Measurements from ENCODE around the gene MUC16. TPM values are rescaled to one million over a fixed set of nuclear protein-coding genes. Genes with fewer than 3 reads are reported as not detected.

The MUC16 gene
- total and polyA plus RNA-seq, 2 donors (not counting 1 experiment from before 2014, with no cell fraction given): 0.91 to 1.1 TPM

GRCh38 chr19:8965887-8966286 lies 44.3 kb downstream of the MUC16 start:
- Histone ChIP-seq H3K9me3 (ENCODE audit: control extremely low read depth in 1 of 3, control insufficient read depth in 2 of 3, insufficient read depth in 1 of 3, low read length in 2 of 3) (peaks cover 0 to 16% (median 0%) of the 10 kb centered on the region in 3 donors), H3K27me3 (replicated peaks in 1 of 4; ENCODE audit: control extremely low read depth in 1 of 4, control insufficient read depth in 3 of 4, insufficient read depth in 4 of 4, low read length in 3 of 4) (peaks cover 0 to 2% (median 0%) of the 10 kb centered on the region in 4 experiments), H3K79me2 (ENCODE audit: control insufficient read depth, insufficient read depth, low read length) (no peaks in the 10 kb centered on the region), H2AFZ (ENCODE audit: insufficient read depth, low read depth, low read length, poor library complexity, severe bottlenecking) (no peak overlapping the region), H3K4me1 (ENCODE audit: control insufficient read depth in 2 of 2, insufficient read depth in 2 of 2, low read length in 2 of 2) (no peaks in the 10 kb centered on the region), H3K27ac (ENCODE audit: low read length in 2 of 2) (no peak overlapping the region), H3K4me2 (replicated peaks; ENCODE audit: low read depth, low read length, poor library complexity, severe bottlenecking) (no peak overlapping the region), H3K4me3 (ENCODE audit: control extremely low read depth in 1 of 5, extremely low read depth in 1 of 5, insufficient read depth in 1 of 5, low read depth in 2 of 5, low read length in 4 of 5) (no peak overlapping the region), H3K36me3 (replicated peaks in 1 of 2; ENCODE audit: control extremely low read depth in 1 of 2, control insufficient read depth in 1 of 2, extremely low read depth in 1 of 2, insufficient read depth in 2 of 2, low read length in 1 of 2) (no peaks in the 10 kb centered on the region), H3K9ac (ENCODE audit: low read length) (no peak overlapping the region), H4K20me1 (ENCODE audit: control insufficient read depth, insufficient read depth, low read length, poor library complexity, severe bottlenecking) (no peaks in the 10 kb centered on the region)
- Mint-ChIP-seq H3K9me3 (ENCODE audit: insufficient read depth) (no peaks in the 10 kb centered on the region), H3K4me3 (no peak overlapping the region), H3K4me1 (no peaks in the 10 kb centered on the region), H3K27me3 (peaks cover 8% of the 10 kb centered on the region), H3K27ac (no peak overlapping the region)
- 76% methylated on average over 4 of the region's 4 CpGs for WGBS (ENCODE audit: insufficient coverage)
- ChIA-PET CTCF (no interaction called here), POLR2A (no interaction called here)
- intact Hi-C loops (cut with micrococcal nuclease): no loop called here
- ATAC-seq (ENCODE audit: low read depth) (no peak), DNase-seq (no peak)
- TF ChIP-seq CTCF (IDR thresholded peaks at IDR 0.05) (no peak), EZH2 (IDR thresholded peaks at IDR 0.05; ENCODE audit: borderline replicate concordance, insufficient read depth, low read depth, low read length, poor library complexity, severe bottlenecking) (no peak)

Other genes starting within 250 kb of the MUC16 start
- 29.8 and 35.7 TPM in 2 replicates for gene ZNF558, start 178.1 kb downstream of the MUC16 start, total RNA-seq
- 28.8 and 38.4 TPM in 2 replicates for gene ZNF558, start 178.1 kb downstream of the MUC16 start, polyA plus RNA-seq
- gene MBD3L1, start 178.0 kb downstream of the MUC16 start, total RNA-seq: not detected in 2 replicates
- gene MBD3L1, start 178.0 kb downstream of the MUC16 start, polyA plus RNA-seq: not detected in 2 replicates
- not detected in 2 replicates for gene OR1M1, start 76.7 kb upstream of the MUC16 start, total RNA-seq
- gene OR1M1, start 76.7 kb upstream of the MUC16 start, polyA plus RNA-seq: not detected in 2 replicates
- not detected in 2 replicates for gene OR7G2, start 97.1 kb upstream of the MUC16 start, total RNA-seq
- not detected in 2 replicates for gene OR7G2, start 97.1 kb upstream of the MUC16 start, polyA plus RNA-seq
- not detected in 2 replicates for gene OR7G1, start 105.4 kb upstream of the MUC16 start, total RNA-seq
- gene OR7G1, start 105.4 kb upstream of the MUC16 start, polyA plus RNA-seq: not detected in 2 replicates
- gene OR7G3, start 116.5 kb upstream of the MUC16 start, total RNA-seq: not detected in 2 replicates
- gene OR7G3, start 116.5 kb upstream of the MUC16 start, polyA plus RNA-seq: not detected in 2 replicates
- 60.6 and 65.2 TPM in 2 replicates for gene ZNF317, start 130.0 kb upstream of the MUC16 start, total RNA-seq
- gene ZNF317, start 130.0 kb upstream of the MUC16 start, polyA plus RNA-seq: 31.6 and 43.3 TPM in 2 replicates
- 0.07 TPM in 1 of 2 replicates, not detected in the other for gene OR7D2, start 168.6 kb upstream of the MUC16 start, total RNA-seq
- 0.06 TPM in 1 of 2 replicates, not detected in the other for gene OR7D2, start 168.6 kb upstream of the MUC16 start, polyA plus RNA-seq
- gene OR7D4, start 209.2 kb upstream of the MUC16 start, total RNA-seq: not detected in 2 replicates
- not detected in 2 replicates for gene OR7D4, start 209.2 kb upstream of the MUC16 start, polyA plus RNA-seq
- gene OR7E24, start 240.5 kb upstream of the MUC16 start, total RNA-seq: not detected in 2 replicates
- gene OR7E24, start 240.5 kb upstream of the MUC16 start, polyA plus RNA-seq: not detected in 2 replicates

All from B cell (primary cell).